Thyroid gland (tissue), 4 donors: ENCODE data around the gene HYLS1.

Experiments
- CTCF ChIP-seq, 6 experiments: fragments of 200-600 bp in 3 of 6; fragments of 450-650 bp in 3 of 6; sonication (generic) in 3 of 6; IDR thresholded peaks; one replicate each; pipeline ENCODE4 v1.5.1; 2016 to 2019; ENCODE audit warnings: antibody characterized with exemption in 6 of 6, mild to moderate bottlenecking in 2 of 6, inconsistent platforms in 1 of 6, moderate library complexity in 1 of 6
- POLR2A ChIP-seq, 2 donors: fragments of 450-650 bp; IDR thresholded peaks; one replicate each; pipeline ENCODE4 v1.6.1; 2017; ENCODE audit warnings: antibody characterized with exemption in 2 of 2, mild to moderate bottlenecking in 2 of 2, moderate library complexity in 1 of 2

DNA sequence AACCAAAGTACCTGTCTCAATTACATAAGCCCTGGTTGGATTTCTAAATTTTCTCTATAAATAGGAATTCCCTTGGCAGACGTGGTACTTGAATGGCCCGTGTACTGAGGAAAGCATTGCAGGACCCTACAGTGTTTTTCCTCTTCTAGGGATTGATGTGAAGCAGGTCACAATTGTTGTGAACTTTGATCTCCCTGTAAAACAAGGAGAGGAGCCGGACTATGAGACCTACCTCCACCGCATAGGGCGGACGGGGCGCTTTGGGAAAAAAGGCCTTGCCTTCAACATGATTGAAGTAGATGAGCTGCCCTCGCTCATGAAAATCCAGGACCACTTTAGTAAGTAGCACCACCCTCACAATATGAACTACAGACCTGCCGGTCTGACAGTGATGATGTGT is 33.6 kb downstream of the HYLS1 start:
- TF ChIP-seq POLR2A (IDR thresholded peaks at IDR 0.05), result no peak
- TF ChIP-seq CTCF (IDR thresholded peaks at IDR 0.05), result no peak
